Skin epidermis (tissue), 12 donors: Measurements from ENCODE around the gene RUFY1.
A peak's percentile ranks its signal among the peaks of the same experiment; 100 is the strongest.
"Not testable (repeated sequence)": the region's sequence is repeated elsewhere in the genome, so short reads cannot be mapped to it uniquely, and the experiment has no call there.

Experiments used
- H3K27ac ChIP-seq, 21 experiments: fragments of 200-600 bp; sonication (generic) in 11 of 21; one replicate each; pipeline ENCODE4 v1.5.0; 2020; ENCODE audit warnings: mild to moderate bottlenecking in 3 of 21, inconsistent platforms in 2 of 21, moderate library complexity in 2 of 21
- H3K4me3 ChIP-seq, 7 experiments: fragments of 200-600 bp; sonication (generic) in 2 of 7; one replicate each; pipeline ENCODE4 v1.5.0; 2020; ENCODE audit warnings: inconsistent platforms in 2 of 7, mild to moderate bottlenecking in 2 of 7, moderate library complexity in 1 of 7

The RUFY1 gene

DNA sequence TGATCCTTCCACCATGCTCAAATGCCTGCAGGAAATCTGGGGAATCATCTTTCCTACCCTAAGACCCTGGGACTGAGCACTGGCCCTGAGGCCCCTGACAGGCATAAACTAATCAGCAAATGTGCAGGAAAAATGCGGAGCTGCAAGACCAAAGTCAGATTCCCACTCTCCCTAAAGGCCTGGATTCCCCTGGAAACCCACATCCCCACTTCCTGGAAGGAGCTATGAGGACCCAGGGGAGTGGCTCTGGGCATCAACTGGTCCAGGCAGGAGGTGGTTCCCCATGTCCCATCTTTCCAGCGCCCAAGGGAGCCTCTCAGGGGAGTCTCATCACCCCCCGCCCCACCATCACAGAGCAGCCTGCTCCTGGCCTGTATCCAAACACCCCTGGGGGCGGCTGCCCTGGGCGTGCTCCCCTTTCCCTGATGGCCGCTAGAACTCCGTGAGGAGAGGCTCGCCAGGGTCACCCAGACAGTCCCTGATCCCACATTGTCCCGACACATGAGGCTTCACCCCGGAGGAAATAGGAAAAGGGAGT is 98.9 kb downstream of the RUFY1 start:
- H3K4me3 ChIP-seq, H3K27ac ChIP-seq: not testable (repeated sequence)

DNA sequence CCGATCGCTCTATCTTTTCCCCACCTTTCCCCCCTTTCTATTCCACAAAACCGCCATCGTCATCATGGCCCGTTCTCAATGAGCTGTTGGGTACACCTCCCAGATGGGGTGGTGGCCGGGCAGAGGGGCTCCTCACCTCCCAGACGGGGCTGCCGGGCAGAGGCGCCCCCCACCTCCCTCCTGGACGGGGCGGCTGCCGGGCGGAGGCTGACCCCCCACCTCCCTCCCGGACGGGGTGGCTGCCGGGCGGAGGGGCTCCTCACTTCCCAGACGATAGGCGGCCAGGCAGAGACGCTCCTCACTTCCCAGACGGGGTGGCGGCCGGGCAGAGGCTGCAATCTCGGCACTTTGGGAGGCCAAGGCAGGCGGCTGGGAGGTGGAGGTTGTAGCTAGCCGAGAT is 99.9 kb downstream of the RUFY1 start:
- not testable (repeated sequence) for H3K4me3 ChIP-seq, H3K27ac ChIP-seq

DNA sequence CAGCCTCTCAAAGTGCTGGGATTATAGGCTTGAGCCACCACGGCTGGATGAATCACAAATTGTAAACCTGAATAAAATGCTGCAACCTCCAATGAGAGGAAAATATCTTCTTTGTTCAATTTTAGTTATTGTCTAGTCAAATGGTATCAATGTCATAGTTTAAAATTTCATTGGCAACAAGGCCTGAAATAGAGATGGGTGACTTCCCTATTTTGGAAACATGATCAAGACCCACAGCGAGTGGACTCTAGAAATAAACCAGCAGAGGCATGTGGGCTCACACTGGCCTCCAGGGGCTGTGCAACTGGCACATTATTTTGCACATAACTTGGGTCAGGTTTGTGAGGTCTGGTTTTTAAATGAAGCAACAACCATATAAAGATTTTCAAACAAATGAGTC is 102.8 kb downstream of the RUFY1 start:
- not testable (repeated sequence) for H3K27ac ChIP-seq, H3K4me3 ChIP-seq

DNA sequence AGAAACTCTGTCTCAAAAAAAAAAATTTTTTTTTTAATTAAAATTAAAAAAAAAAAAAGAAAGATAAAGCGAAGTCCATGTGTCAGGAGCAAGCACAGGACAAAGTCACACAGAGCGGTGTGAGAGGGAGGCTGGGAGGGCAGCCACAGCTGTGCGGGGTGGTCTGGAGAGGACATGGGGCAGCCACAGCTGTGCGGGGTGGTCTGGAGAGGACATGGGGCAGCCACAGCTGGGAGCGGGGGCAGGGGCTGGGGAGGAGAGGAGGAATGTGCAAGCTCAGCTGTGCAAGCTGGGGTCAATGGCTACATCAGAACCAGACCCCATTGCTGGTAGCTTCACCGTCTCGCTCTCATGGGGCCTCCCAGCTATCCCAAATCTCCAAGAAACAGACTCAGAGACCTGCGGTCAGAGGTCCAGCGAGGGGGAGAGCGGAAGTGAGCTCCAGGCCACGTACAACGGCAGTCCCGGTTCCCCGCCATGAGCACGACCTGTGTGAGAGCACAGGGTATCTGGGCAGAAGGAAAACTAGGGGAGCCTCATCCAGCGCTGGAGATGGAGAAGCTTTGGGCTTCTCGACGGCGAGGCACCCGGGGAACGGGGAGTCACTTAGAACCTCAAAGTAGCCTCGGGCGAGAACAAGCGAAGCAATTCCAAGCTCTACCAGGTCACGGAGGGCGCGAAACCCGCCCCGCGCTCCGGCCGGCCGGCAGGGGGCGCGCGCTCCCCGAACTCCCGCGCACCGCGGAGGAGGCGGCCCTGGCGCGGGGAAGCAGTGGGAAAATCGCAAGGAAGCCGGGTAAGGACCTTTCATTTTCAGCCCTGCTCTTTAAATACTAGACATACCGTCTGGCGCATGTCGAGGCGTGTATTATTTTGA is 107.2 kb downstream of the RUFY1 start:
- H3K4me3 ChIP-seq, H3K27ac ChIP-seq: not testable (repeated sequence)

DNA sequence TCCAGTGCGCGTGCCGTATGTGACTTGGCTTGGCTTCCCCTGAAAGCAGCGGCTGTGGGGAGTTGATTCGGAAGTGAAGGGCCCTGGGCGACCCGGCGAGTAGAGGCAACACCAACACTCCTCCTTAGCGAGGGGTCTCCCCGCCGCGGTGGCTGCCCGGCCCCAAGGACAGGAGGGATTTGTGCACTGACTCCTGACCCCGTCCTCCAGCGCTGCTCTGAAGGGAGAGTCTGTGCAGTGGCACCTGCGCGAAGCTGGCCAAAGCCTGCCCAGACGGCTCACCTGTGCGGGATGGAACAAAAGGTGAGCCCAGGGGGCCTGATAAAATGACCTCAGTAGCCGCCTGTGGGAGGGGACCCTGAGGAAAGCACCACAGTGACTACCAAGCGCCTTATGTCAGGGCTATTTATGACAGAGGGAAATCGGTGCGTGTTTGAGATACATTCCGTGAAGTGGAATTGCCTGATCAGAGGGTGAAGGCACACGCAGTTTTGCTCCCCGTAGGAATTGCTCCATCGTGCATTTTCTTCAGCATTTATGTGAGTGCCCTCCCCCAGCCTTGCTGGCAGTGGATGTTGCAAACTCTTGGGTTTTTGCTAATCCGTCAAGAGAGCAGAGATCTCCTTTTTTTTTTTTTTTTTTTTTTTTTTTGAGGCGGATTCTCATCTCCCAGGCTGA is 108.0 kb downstream of the RUFY1 start:
- Histone ChIP-seq H3K27ac (peak overlapping the region in 7 of 21 experiments; percentile 3 to 54 (median 34)), H3K4me3 (peak overlapping the region; percentile 33 to 52 (median 42))
